ENCODE measurements around the gene ZG16B.

ZG16B gene

DNA sequence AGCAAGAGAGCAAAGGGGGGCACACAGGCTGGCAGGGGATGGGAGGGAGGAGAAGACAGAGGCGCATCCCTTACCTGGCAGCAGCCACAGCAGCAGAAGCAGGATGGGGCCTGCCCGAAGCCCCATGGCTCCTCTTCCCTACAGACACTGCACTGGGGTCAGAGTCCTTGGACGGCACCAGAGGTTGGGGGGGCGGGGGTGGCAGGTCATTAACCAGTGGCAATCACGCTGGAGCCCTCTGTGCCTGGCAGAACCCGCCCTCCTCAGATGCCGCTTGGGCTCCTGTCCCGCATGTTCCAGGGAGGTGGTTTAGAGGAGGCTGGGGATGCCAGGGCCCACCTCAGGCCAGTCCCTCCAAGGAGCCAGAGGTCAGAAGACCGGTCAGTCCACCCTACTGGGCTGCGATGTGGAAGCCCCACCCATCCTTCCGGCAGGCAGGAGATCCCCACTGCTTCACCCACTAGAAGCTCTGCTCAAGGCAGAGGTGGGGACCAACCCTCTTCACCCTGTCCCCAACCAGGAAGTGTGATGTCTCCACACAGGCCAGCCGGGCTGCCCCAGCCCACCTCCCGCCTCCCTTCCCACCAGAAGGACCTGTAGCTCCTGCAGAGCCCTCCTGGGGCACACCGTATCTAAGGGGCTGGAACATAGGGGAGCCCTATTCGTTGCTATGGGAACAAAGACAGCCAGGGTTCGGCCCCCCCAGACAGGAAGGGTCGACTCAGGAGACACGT lies 11.7 kb downstream of the ZG16B start:
- Histone ChIP-seq H3K27ac (ENCODE audit: low read length) (no peak overlapping the region), H4K20me1 (ENCODE audit: insufficient read depth, low read length) (no peaks in the 10 kb centered on the region), H3K79me2 (ENCODE audit: low read length) (no peaks in the 10 kb centered on the region), H3K4me3 (ENCODE audit: low read length) (no peak overlapping the region), H3K9ac (ENCODE audit: low read length) (no peak overlapping the region), H3K36me3 (replicated peaks; ENCODE audit: low read depth, low read length) (no peaks in the 10 kb centered on the region), H3K9me3 (ENCODE audit: insufficient read depth, low read length) (no peaks in the 10 kb centered on the region), H3K4me1 (ENCODE audit: low read length) (no peaks in the 10 kb centered on the region), H3K27me3 (ENCODE audit: low read depth, low read length) (no peaks in the 10 kb centered on the region), H3K4me2 (ENCODE audit: low read length) (no peak overlapping the region), H2AFZ (ENCODE audit: low read depth, low read length) (no peak overlapping the region)
- no peak for TF ChIP-seq EZH2phosphoT487 (IDR thresholded peaks at IDR 0.05; ENCODE audit: low read depth)
- TF ChIP-seq, protein P1, sequence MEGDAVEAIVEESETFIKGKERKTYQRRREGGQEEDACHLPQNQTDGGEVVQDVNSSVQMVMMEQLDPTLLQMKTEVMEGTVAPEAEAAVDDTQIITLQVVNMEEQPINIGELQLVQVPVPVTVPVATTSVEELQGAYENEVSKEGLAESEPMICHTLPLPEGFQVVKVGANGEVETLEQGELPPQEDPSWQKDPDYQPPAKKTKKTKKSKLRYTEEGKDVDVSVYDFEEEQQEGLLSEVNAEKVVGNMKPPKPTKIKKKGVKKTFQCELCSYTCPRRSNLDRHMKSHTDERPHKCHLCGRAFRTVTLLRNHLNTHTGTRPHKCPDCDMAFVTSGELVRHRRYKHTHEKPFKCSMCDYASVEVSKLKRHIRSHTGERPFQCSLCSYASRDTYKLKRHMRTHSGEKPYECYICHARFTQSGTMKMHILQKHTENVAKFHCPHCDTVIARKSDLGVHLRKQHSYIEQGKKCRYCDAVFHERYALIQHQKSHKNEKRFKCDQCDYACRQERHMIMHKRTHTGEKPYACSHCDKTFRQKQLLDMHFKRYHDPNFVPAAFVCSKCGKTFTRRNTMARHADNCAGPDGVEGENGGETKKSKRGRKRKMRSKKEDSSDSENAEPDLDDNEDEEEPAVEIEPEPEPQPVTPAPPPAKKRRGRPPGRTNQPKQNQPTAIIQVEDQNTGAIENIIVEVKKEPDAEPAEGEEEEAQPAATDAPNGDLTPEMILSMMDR (IDR thresholded peaks at IDR 0.05; ENCODE audit: low read depth, low read length), result no peak

DNA sequence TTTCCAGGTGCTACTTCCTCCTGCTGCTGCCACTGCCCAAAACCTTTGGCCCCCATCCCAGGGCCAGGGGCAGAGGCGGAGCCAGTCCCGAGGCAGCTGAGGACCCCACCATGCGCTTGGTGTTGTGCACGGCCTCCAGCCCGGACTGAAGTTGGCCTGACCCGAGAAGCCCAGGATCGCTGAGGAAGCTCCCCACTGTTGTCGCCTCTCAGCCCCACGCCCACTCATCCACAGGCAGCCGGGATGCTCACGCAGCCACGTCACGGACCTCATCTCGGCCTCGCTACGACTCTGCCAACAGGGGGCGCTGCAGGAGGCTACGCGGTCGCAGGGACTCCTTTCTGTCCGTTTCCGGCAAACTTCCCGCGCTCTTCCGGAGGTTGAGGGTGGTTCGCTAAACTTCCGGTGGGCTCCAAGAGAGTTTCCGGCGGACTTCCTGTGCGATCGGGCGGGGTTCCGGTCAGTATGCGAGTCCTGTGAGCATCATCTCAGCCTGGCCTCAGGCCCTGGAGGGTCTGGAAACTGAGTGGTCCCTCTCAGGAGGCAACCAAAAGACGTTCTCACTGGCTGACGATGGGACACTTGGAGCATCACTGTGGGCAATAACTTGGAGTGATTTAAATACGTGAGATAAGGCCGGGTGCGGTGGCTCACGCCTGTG lies 12.4 kb downstream of the ZG16B start:
- no peaks in the 10 kb centered on the region for H4K20me1 ChIP-seq (ENCODE audit: insufficient read depth, low read length)
- no peak overlapping the region for H2AFZ ChIP-seq (ENCODE audit: low read depth, low read length)
- no peak overlapping the region for H3K9ac ChIP-seq (ENCODE audit: low read length)
- no peaks in the 10 kb centered on the region for H3K9me3 ChIP-seq (ENCODE audit: insufficient read depth, low read length)
- no peak overlapping the region for H3K4me2 ChIP-seq (ENCODE audit: low read length)
- no peaks in the 10 kb centered on the region for H3K36me3 ChIP-seq (replicated peaks; ENCODE audit: low read depth, low read length)
- no peak for TF ChIP-seq EZH2phosphoT487 (IDR thresholded peaks at IDR 0.05; ENCODE audit: low read depth)
- TF ChIP-seq, protein P1 (IDR thresholded peaks at IDR 0.05; ENCODE audit: low read depth, low read length), result peak; percentile 47
- H3K27ac ChIP-seq (ENCODE audit: low read length), result no peak overlapping the region
- no peaks in the 10 kb centered on the region for H3K4me1 ChIP-seq (ENCODE audit: low read length)
- no peaks in the 10 kb centered on the region for H3K27me3 ChIP-seq (ENCODE audit: low read depth, low read length)
- no peaks in the 10 kb centered on the region for H3K79me2 ChIP-seq (ENCODE audit: low read length)
- H3K4me3 ChIP-seq (ENCODE audit: low read length), result no peak overlapping the region

DNA sequence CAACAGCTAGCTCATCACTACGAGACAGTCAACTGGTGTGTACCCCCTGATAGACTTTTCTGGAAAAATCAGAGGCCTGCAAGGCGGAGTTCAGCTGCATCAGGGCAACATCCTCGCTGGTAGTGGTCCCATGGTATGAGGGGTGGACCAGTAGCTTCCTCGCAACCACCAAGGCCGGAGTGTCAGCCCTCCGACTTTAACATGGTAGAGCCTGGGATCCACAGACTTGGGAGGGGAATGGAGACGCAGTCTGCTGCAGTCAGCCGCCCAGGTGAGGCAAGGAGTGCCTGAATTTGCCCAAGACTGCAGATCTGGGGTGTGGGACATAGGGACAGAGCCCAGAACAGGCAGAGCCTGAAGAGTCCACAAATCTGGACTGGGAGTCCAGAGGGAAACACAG lies 13.4 kb downstream of the ZG16B start:
- Histone ChIP-seq H3K9me3 (ENCODE audit: insufficient read depth, low read length) (no peaks in the 10 kb centered on the region), H2AFZ (ENCODE audit: low read depth, low read length) (no peak overlapping the region), H4K20me1 (ENCODE audit: insufficient read depth, low read length) (no peaks in the 10 kb centered on the region), H3K79me2 (ENCODE audit: low read length) (no peaks in the 10 kb centered on the region), H3K36me3 (replicated peaks; ENCODE audit: low read depth, low read length) (no peaks in the 10 kb centered on the region), H3K4me2 (ENCODE audit: low read length) (no peak overlapping the region), H3K4me3 (ENCODE audit: low read length) (no peak overlapping the region), H3K27ac (ENCODE audit: low read length) (no peak overlapping the region), H3K27me3 (ENCODE audit: low read depth, low read length) (no peaks in the 10 kb centered on the region), H3K4me1 (ENCODE audit: low read length) (no peaks in the 10 kb centered on the region), H3K9ac (ENCODE audit: low read length) (no peak overlapping the region)
- TF ChIP-seq, protein P1 (IDR thresholded peaks at IDR 0.05; ENCODE audit: low read depth, low read length), result no peak
- no peak for TF ChIP-seq EZH2phosphoT487 (IDR thresholded peaks at IDR 0.05; ENCODE audit: low read depth)

DNA sequence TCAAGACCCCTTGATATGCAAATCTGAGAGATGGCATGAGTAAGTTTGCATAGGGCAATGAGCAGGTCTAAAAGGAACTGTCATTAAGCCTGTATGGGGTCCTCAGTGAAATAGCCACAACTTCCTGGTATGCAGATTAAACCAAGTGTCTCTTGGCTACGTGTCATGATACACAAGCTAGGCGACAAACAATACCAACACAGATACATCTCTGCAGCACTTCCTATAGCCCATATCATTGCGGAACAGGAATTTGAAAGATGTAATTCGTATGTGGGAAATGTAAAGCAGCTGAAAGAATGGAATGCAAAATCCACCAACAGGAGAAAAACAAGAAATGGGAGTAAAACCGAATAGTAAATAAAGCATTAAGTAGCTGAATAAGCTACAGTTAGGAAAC lies 15.0 kb downstream of the ZG16B start:
- no peak overlapping the region for H3K4me3 ChIP-seq (ENCODE audit: low read length)
- no peaks in the 10 kb centered on the region for H3K4me1 ChIP-seq (ENCODE audit: low read length)
- no peaks in the 10 kb centered on the region; the same call in 1 of the 2 replicates for H3K27me3 ChIP-seq (ENCODE audit: low read depth, low read length)

More for the DNA sequence above, 15.0 kb downstream of the ZG16B start:
- no peak overlapping the region for H3K27ac ChIP-seq (ENCODE audit: low read length)
- no peaks in the 10 kb centered on the region for H3K79me2 ChIP-seq (ENCODE audit: low read length)
- no peaks in the 10 kb centered on the region for H4K20me1 ChIP-seq (ENCODE audit: insufficient read depth, low read length)
- H2AFZ ChIP-seq (ENCODE audit: low read depth, low read length), result no peak overlapping the region
- H3K36me3 ChIP-seq (replicated peaks; ENCODE audit: low read depth, low read length), result no peaks in the 10 kb centered on the region
- no peak overlapping the region for H3K9ac ChIP-seq (ENCODE audit: low read length)
- no peaks in the 10 kb centered on the region for H3K9me3 ChIP-seq (ENCODE audit: insufficient read depth, low read length)
- no peak overlapping the region for H3K4me2 ChIP-seq (ENCODE audit: low read length)
- TF ChIP-seq, protein P1 (IDR thresholded peaks at IDR 0.05; ENCODE audit: low read depth, low read length), result no peak
- no peak for TF ChIP-seq EZH2phosphoT487 (IDR thresholded peaks at IDR 0.05; ENCODE audit: low read depth)
